ENCODE data around the gene DCAF15.
"Not testable (repeated sequence)": the region's sequence is repeated elsewhere in the genome, so short reads cannot be mapped to it uniquely, and the experiment has no call there.

DCAF15 gene

GRCh38 chr19:13959962-13960862 lies 7.9 kb downstream of the DCAF15 start:
- DNase-seq (ENCODE audit: low read depth): no peak

- no peak for DNase-seq (ENCODE audit: low read depth)
Observed at GRCh38 chr19:13960863-13961784, 8.8 kb downstream of the DCAF15 start.

GRCh38 chr19:13961826-13962698 lies 9.8 kb downstream of the DCAF15 start:
- DNase-seq (ENCODE audit: low read depth): no peak

GRCh38 chr19:13962699-13963602 lies 10.6 kb downstream of the DCAF15 start:
- DNase-seq (ENCODE audit: low read depth): no peak

GRCh38 chr19:13963603-13964105 lies 11.3 kb downstream of the DCAF15 start:
- DNase-seq (ENCODE audit: low read depth): no peak

- DNase-seq (ENCODE audit: low read depth): no peak
Observed at GRCh38 chr19:13964776-13965175, 12.5 kb downstream of the DCAF15 start.

GRCh38 chr19:13965377-13965896 lies 13.1 kb downstream of the DCAF15 start:
- no peak for DNase-seq (ENCODE audit: low read depth)

GRCh38 chr19:13965926-13966683 lies 13.8 kb downstream of the DCAF15 start:
- DNase-seq (ENCODE audit: low read depth): no peak

GRCh38 chr19:13966684-13967128 lies 14.4 kb downstream of the DCAF15 start:
- no peak for DNase-seq (ENCODE audit: low read depth)

GRCh38 chr19:13967206-13967605 lies 14.9 kb downstream of the DCAF15 start:
- DNase-seq (ENCODE audit: low read depth): not testable (repeated sequence)

GRCh38 chr19:13968383-13968935 lies 16.1 kb downstream of the DCAF15 start:
- DNase-seq (ENCODE audit: low read depth): no peak

- no peak for DNase-seq (ENCODE audit: low read depth)
Observed at GRCh38 chr19:13968999-13969398, 16.7 kb downstream of the DCAF15 start.

- DNase-seq (ENCODE audit: low read depth): no peak
Observed at GRCh38 chr19:13969897-13970296, 17.6 kb downstream of the DCAF15 start.

GRCh38 chr19:13971868-13972267 lies 19.6 kb downstream of the DCAF15 start:
- not testable (repeated sequence) for DNase-seq (ENCODE audit: low read depth)

- DNase-seq (ENCODE audit: low read depth): no peak
Observed at GRCh38 chr19:13972368-13973155, 20.3 kb downstream of the DCAF15 start.

- DNase-seq (ENCODE audit: low read depth): not testable (repeated sequence)
Observed at GRCh38 chr19:13973479-13973878, 21.2 kb downstream of the DCAF15 start.

- peak; percentile 35 for DNase-seq (ENCODE audit: low read depth)
Observed at GRCh38 chr19:13974073-13974472, 21.8 kb downstream of the DCAF15 start.

GRCh38 chr19:13975870-13976269 lies 23.6 kb downstream of the DCAF15 start:
- DNase-seq (ENCODE audit: low read depth): no peak

Data from stimulated activated CD4-positive, alpha-beta T cell treated with anti-CD3 and anti-CD28 coated beads, Interleukin-2, amount 100 ng/mL, for 4 hours (primary cell).